Measurements from ENCODE around the gene ULK2. TPM values are rescaled to one million over a fixed set of nuclear protein-coding genes. Genes with fewer than 3 reads are reported as not detected.

ULK2 gene
- total and polyA plus RNA-seq, 11 donors = 4.6 to 25.6 (median 17.7) TPM

GRCh38 chr17:19830061-19830460 lies 37.7 kb downstream of the ULK2 start:
- ATAC-seq (no peak), DNase-seq (no peak)
- intact Hi-C loops (cut with DNase I) = no loop called here
- Histone ChIP-seq H3K9me3 (no peaks in the 10 kb centered on the region), H3K27me3 (no peaks in the 10 kb centered on the region), H3K36me3 (peaks cover 0 to 55% (median 34%) of the 10 kb centered on the region in 9 donors), H3K4me1 (no peaks in the 10 kb centered on the region), H3K27ac (no peak overlapping the region), H3K4me3 (no peak overlapping the region)
- no peak for TF ChIP-seq POLR2A (IDR thresholded peaks at IDR 0.05)
- no peak for TF ChIP-seq CTCF (IDR thresholded peaks at IDR 0.05)
- WGBS, 4 donors = 95 to 99% (median 98%) methylated on average over 2 of the region's 2 CpGs

GRCh38 chr17:19812407-19812806 lies 55.3 kb downstream of the ULK2 start:
- H3K27me3 ChIP-seq = no peaks in the 10 kb centered on the region
- intact Hi-C loops (cut with DNase I) = no loop called here
- H3K36me3 ChIP-seq = peaks cover 0 to 94% (median 54%) of the 10 kb centered on the region in 9 donors
- no peak overlapping the region for H3K4me3 ChIP-seq
- WGBS, 4 donors = 87 to 92% (median 89%) methylated on average over 3 of the region's 3 CpGs
- no peaks in the 10 kb centered on the region for H3K4me1 ChIP-seq
- no peak overlapping the region for H3K27ac ChIP-seq
- TF ChIP-seq CTCF (IDR thresholded peaks at IDR 0.05) (no peak), POLR2A (IDR thresholded peaks at IDR 0.05) (no peak)
- DNase-seq (no peak), ATAC-seq (no peak)
- no peaks in the 10 kb centered on the region for H3K9me3 ChIP-seq

GRCh38 chr17:19805006-19805405 lies 62.7 kb downstream of the ULK2 start:
- no peak for DNase-seq
- Histone ChIP-seq H3K36me3 (peaks cover 0 to 89% (median 57%) of the 10 kb centered on the region in 9 donors), H3K27me3 (no peaks in the 10 kb centered on the region), H3K4me3 (no peak overlapping the region), H3K27ac (no peak overlapping the region), H3K4me1 (no peaks in the 10 kb centered on the region), H3K9me3 (no peaks in the 10 kb centered on the region)
- ATAC-seq = no peak
- intact Hi-C loops (cut with DNase I) = no loop called here
- TF ChIP-seq CTCF (IDR thresholded peaks at IDR 0.05) (no peak), POLR2A (IDR thresholded peaks at IDR 0.05) (no peak)
- WGBS, 4 donors = 75 to 84% (median 80%) methylated on average over 2 of the region's 2 CpGs

- 87 to 94% (median 92%) methylated on average over 1 of the region's 1 CpG for WGBS, 4 donors
- H3K27ac ChIP-seq = no peak overlapping the region
- DNase-seq (no peak), ATAC-seq (no peak)
- H3K4me3 ChIP-seq = no peak overlapping the region
- intact Hi-C loops (cut with DNase I) = no loop called here
- H3K27me3 ChIP-seq = no peaks in the 10 kb centered on the region
- TF ChIP-seq CTCF (IDR thresholded peaks at IDR 0.05) = no peak
- no peak for TF ChIP-seq POLR2A (IDR thresholded peaks at IDR 0.05)
- peaks cover 0 to 13% (median 4%) of the 10 kb centered on the region in 12 donors for H3K9me3 ChIP-seq
- peaks cover 0 to 96% (median 67%) of the 10 kb centered on the region in 9 donors for H3K36me3 ChIP-seq
- no peaks in the 10 kb centered on the region for H3K4me1 ChIP-seq
Observed at GRCh38 chr17:19800571-19800970, 67.2 kb downstream of the ULK2 start.

All from heart left ventricle (tissue), 16 donors.